ENCODE data around the gene MAP2K4.

The MAP2K4 gene

GRCh38 chr17:12040478-12040877 is 19.8 kb downstream of the MAP2K4 start:
- no peak for DNase-seq

- DNase-seq, result peak in 2 of 4 experiments; percentile 27 to 33
Measured at GRCh38 chr17:12041312-12041711, 20.6 kb downstream of the MAP2K4 start.

GRCh38 chr17:12043702-12044101 is 23.0 kb downstream of the MAP2K4 start:
- no peak for DNase-seq

- no peak for DNase-seq
Measured at GRCh38 chr17:12046786-12047185, 26.1 kb downstream of the MAP2K4 start.

GRCh38 chr17:12047681-12048376 is 27.2 kb downstream of the MAP2K4 start:
- no peak for DNase-seq

- DNase-seq, result peak in 1 of 4 experiments; percentile 9
Measured at GRCh38 chr17:12048843-12049473, 28.3 kb downstream of the MAP2K4 start.

GRCh38 chr17:12050646-12051225 is 30.1 kb downstream of the MAP2K4 start:
- no peak for DNase-seq

GRCh38 chr17:12053552-12053951 is 32.9 kb downstream of the MAP2K4 start:
- DNase-seq, result no peak

GRCh38 chr17:12055889-12056288 is 35.2 kb downstream of the MAP2K4 start:
- no peak for DNase-seq

GRCh38 chr17:12057520-12057919 is 36.8 kb downstream of the MAP2K4 start:
- no peak for DNase-seq

GRCh38 chr17:12058535-12058934 is 37.9 kb downstream of the MAP2K4 start:
- no peak for DNase-seq

- DNase-seq, result no peak
Measured at GRCh38 chr17:12062249-12062648, 41.6 kb downstream of the MAP2K4 start.

- no peak for DNase-seq
Measured at GRCh38 chr17:12064395-12064794, 43.7 kb downstream of the MAP2K4 start.

GRCh38 chr17:12067485-12067884 is 46.8 kb downstream of the MAP2K4 start:
- no peak for DNase-seq

- no peak for DNase-seq
Measured at GRCh38 chr17:12068946-12069345, 48.3 kb downstream of the MAP2K4 start.

GRCh38 chr17:12070561-12070960 is 49.9 kb downstream of the MAP2K4 start:
- DNase-seq, result no peak

- no peak for DNase-seq
Measured at GRCh38 chr17:12074346-12074745, 53.7 kb downstream of the MAP2K4 start.

- no peak for DNase-seq
Measured at GRCh38 chr17:12077773-12078172, 57.1 kb downstream of the MAP2K4 start.

GRCh38 chr17:12078791-12079190 is 58.1 kb downstream of the MAP2K4 start:
- no peak for DNase-seq

- no peak for DNase-seq
Measured at GRCh38 chr17:12081720-12082119, 61.0 kb downstream of the MAP2K4 start.

- no peak for DNase-seq
Measured at GRCh38 chr17:12085076-12085949, 64.6 kb downstream of the MAP2K4 start.

- DNase-seq, result no peak
Measured at GRCh38 chr17:12088035-12088434, 67.4 kb downstream of the MAP2K4 start.

- peak; percentile 2 to 31 (median 17) for DNase-seq
Measured at GRCh38 chr17:12089809-12090384, 69.2 kb downstream of the MAP2K4 start.

Data from suppressor macrophage (primary cell).